Measurements from ENCODE around the gene SLC1A7.

SLC1A7 gene

GRCh38 chr1:53043271-53043670 is 99.2 kb downstream of the SLC1A7 start:
- no peak overlapping the region for H3K27ac Mint-ChIP-seq
- no peaks in the 10 kb centered on the region for H3K27me3 Mint-ChIP-seq
- no peak for ATAC-seq

GRCh38 chr1:53038566-53038965 is 103.9 kb downstream of the SLC1A7 start:
- H3K27me3 Mint-ChIP-seq, result no peaks in the 10 kb centered on the region
- no peak overlapping the region for H3K4me3 Mint-ChIP-seq

More at GRCh38 chr1:53043271-53043670, 99.2 kb downstream of the SLC1A7 start:
- H3K4me3 Mint-ChIP-seq, result no peak overlapping the region
- peaks cover 54% of the 10 kb centered on the region for H3K36me3 Mint-ChIP-seq
- H3K4me1 Mint-ChIP-seq, result no peaks in the 10 kb centered on the region
- no peaks in the 10 kb centered on the region for H3K9me3 Mint-ChIP-seq

More at GRCh38 chr1:53038566-53038965, 103.9 kb downstream of the SLC1A7 start:
- Mint-ChIP-seq H3K9me3 (no peaks in the 10 kb centered on the region), H3K4me1 (no peaks in the 10 kb centered on the region), H3K36me3 (peaks cover 41% of the 10 kb centered on the region), H3K27ac (no peak overlapping the region)
- ATAC-seq, result no peak

All from stimulated activated memory B cell treated with anti-CD40 and anti-IgM and Interleukin-4, amounts not matched to agents 10 μg/mL and 1 μg/mL and 100 μg/mL, for 72 hours (primary cell).